Loucy (cell line): Measurements from ENCODE around the gene CDR2L.

Experiments used
- EZH2phosphoT487 ChIP-seq: fragments of 200-600 bp; IDR thresholded peaks from 2 replicates; pipeline ENCODE4 v1.6.1; 2018; ENCODE audit warnings: antibody characterized with exemption, mild to moderate bottlenecking, moderate library complexity, borderline replicate concordance
- TF ChIP-seq, protein P1 (sequence below): fragments of 200-600 bp; sonication (generic); conservative IDR thresholded peaks from 2 replicates; pipeline ENCODE4 v1.5.1; 2014; ENCODE audit warnings: mild to moderate bottlenecking, antibody characterized with exemption, low read length

DNA sequence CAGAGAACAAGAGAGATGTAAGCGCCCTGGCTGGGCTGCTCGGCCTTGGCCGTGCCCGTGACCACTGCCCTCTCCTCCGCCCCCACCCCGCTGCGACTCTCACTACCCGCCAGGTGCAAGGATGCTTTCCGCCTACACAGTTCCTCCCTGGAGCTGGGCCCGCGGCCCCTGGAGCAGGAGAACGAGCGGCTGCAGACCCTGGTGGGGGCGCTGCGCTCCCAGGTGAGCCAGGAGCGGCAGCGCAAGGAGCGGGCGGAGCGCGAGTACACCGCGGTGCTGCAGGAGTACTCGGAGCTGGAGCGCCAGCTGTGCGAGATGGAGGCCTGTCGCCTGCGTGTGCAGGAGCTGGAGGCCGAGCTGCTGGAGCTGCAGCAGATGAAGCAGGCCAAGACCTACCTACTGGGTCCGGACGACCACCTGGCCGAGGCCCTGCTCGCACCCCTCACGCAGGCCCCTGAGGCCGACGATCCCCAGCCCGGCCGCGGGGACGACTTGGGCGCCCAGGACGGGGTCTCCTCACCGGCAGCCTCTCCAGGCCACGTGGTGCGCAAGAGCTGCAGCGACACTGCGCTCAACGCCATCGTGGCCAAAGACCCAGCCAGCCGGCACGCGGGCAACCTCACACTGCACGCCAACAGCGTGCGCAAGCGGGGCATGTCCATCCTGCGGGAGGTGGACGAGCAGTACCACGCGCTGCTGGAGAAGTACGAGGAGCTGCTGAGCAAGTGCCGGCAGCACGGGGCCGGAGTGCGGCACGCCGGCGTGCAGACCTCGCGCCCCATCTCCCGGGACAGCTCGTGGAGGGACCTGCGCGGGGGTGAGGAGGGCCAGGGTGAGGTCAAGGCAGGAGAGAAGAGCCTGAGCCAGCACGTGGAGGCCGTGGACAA, 15.9 kb downstream of the CDR2L start:
- TF ChIP-seq, protein P1, sequence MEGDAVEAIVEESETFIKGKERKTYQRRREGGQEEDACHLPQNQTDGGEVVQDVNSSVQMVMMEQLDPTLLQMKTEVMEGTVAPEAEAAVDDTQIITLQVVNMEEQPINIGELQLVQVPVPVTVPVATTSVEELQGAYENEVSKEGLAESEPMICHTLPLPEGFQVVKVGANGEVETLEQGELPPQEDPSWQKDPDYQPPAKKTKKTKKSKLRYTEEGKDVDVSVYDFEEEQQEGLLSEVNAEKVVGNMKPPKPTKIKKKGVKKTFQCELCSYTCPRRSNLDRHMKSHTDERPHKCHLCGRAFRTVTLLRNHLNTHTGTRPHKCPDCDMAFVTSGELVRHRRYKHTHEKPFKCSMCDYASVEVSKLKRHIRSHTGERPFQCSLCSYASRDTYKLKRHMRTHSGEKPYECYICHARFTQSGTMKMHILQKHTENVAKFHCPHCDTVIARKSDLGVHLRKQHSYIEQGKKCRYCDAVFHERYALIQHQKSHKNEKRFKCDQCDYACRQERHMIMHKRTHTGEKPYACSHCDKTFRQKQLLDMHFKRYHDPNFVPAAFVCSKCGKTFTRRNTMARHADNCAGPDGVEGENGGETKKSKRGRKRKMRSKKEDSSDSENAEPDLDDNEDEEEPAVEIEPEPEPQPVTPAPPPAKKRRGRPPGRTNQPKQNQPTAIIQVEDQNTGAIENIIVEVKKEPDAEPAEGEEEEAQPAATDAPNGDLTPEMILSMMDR: no peak
- TF ChIP-seq EZH2phosphoT487: no peak
